NCI-H2107 (cell line): ENCODE results near the gene MMADHC.

Experiments used
- DNase-seq: peaks from one replicate; lab custom pipeline; 2025; lab: John Stamatoyannopoulos, UW

Gene MMADHC

GRCh38 chr2:149587220-149587949, at the start of gene MMADHC:
TSS of gene MMADHC (minus strand) at chr2:149587775. CDS start at chr2:149587097, 678 bp downstream.
- peak; percentile 88 for DNase-seq

GRCh38 chr2:149634103-149634502, 46.5 kb upstream of the MMADHC start:
- no peak for DNase-seq

- no peak for DNase-seq
Measured at GRCh38 chr2:149630445-149630844, 42.9 kb upstream of the MMADHC start.

- DNase-seq, result no peak
Measured at GRCh38 chr2:149629026-149629425, 41.5 kb upstream of the MMADHC start.

- no peak for DNase-seq
Measured at GRCh38 chr2:149627111-149627801, 39.7 kb upstream of the MMADHC start.

GRCh38 chr2:149625671-149626070, 38.1 kb upstream of the MMADHC start:
- DNase-seq, result no peak

- DNase-seq, result no peak
Measured at GRCh38 chr2:149625271-149625670, 37.7 kb upstream of the MMADHC start.

GRCh38 chr2:149622343-149622742, 34.8 kb upstream of the MMADHC start:
- DNase-seq, result no peak

- DNase-seq, result no peak
Measured at GRCh38 chr2:149617476-149617875, 29.9 kb upstream of the MMADHC start.

- no peak for DNase-seq
Measured at GRCh38 chr2:149616681-149617456, 29.3 kb upstream of the MMADHC start.

- no peak for DNase-seq
Measured at GRCh38 chr2:149613704-149614103, 26.1 kb upstream of the MMADHC start.

GRCh38 chr2:149612122-149612521, 24.5 kb upstream of the MMADHC start:
- no peak for DNase-seq

GRCh38 chr2:149611100-149611820, 23.7 kb upstream of the MMADHC start:
- DNase-seq, result no peak

- DNase-seq, result no peak
Measured at GRCh38 chr2:149606251-149606811, 18.8 kb upstream of the MMADHC start.

- DNase-seq, result no peak
Measured at GRCh38 chr2:149603248-149603647, 15.7 kb upstream of the MMADHC start.

GRCh38 chr2:149601141-149601796, 13.7 kb upstream of the MMADHC start:
- DNase-seq, result no peak

GRCh38 chr2:149597668-149598326, 10.2 kb upstream of the MMADHC start:
- peak; percentile 66 for DNase-seq

- no peak for DNase-seq
Measured at GRCh38 chr2:149597050-149597667, 9.6 kb upstream of the MMADHC start.

- no peak for DNase-seq
Measured at GRCh38 chr2:149596471-149596870, 8.9 kb upstream of the MMADHC start.
